ENCODE measurements around the gene FOLR2. TPM values are rescaled to one million over a fixed set of nuclear protein-coding genes. Genes with fewer than 3 reads are reported as not detected.

The FOLR2 gene
- total RNA-seq, 4 donors from 2014 or later, result 6.4 to 16.1 (median 8.6) TPM; not detected in 1

- Histone ChIP-seq H3K36me3 (peaks cover 0 to 18% (median 4%) of the 10 kb centered on the region in 4 donors), H3K4me3 (peak overlapping the region; percentile 86 to 95 (median 88)), H3K27ac (peak overlapping the region; percentile 98 to 100 (median 99)), H3K4me1 (peaks cover 5 to 27% (median 22%) of the 10 kb centered on the region in 4 donors), H3K9me3 (no peaks in the 10 kb centered on the region), H3K27me3 (no peaks in the 10 kb centered on the region)
- intact Hi-C loops (cut with DNase I; ENCODE audit: low total_unique reads), result no loop called here
- no peak for DNase-seq
- WGBS, 2 donors (ENCODE audit: low coverage in 1 of 2), result 9 to 33% methylated on average over 1 to 11 of the region's 11 CpGs
- in situ Hi-C loops (cut with MboI; ENCODE audit: low pct_ligation_motif_present in 1 of 4, low pct_unique_long_range_greater_than_20kb in 1 of 4, low sequenced_read_pairs in 3 of 4), result no loop called here
- TF ChIP-seq CTCF (IDR thresholded peaks at IDR 0.05) (no peak), POLR2AphosphoS5 (IDR thresholded peaks at IDR 0.05) (no peak), EP300 (IDR thresholded peaks at IDR 0.05; ENCODE audit: low read depth) (no peak), POLR2A (IDR thresholded peaks at IDR 0.05) (no peak)
Observed at GRCh38 chr11:72225411-72225951, 8.9 kb downstream of the FOLR2 start.

- 77% methylated on average over 5 of the region's 5 CpGs; no CpG with 5 or more reads in 1 of the 2 donors for WGBS, 2 donors (ENCODE audit: low coverage in 1 of 2)
- peaks cover 5 to 27% (median 22%) of the 10 kb centered on the region in 4 donors for H3K4me1 ChIP-seq
- intact Hi-C loops (cut with DNase I; ENCODE audit: low total_unique reads) (no loop called here), in situ Hi-C loops (cut with MboI; ENCODE audit: low pct_ligation_motif_present in 1 of 4, low pct_unique_long_range_greater_than_20kb in 1 of 4, low sequenced_read_pairs in 3 of 4) (no loop called here)
- no peak for DNase-seq
- peaks cover 0 to 31% (median 9%) of the 10 kb centered on the region in 4 donors for H3K36me3 ChIP-seq
- H3K27ac ChIP-seq, result no peak overlapping the region
- H3K27me3 ChIP-seq, result no peaks in the 10 kb centered on the region
- TF ChIP-seq POLR2A (IDR thresholded peaks at IDR 0.05) (no peak), CTCF (IDR thresholded peaks at IDR 0.05) (no peak), EP300 (IDR thresholded peaks at IDR 0.05; ENCODE audit: low read depth) (no peak), POLR2AphosphoS5 (IDR thresholded peaks at IDR 0.05) (no peak)
- H3K9me3 ChIP-seq, result no peaks in the 10 kb centered on the region
- no peak overlapping the region for H3K4me3 ChIP-seq
Observed at GRCh38 chr11:72226701-72227100, 10.1 kb downstream of the FOLR2 start.

GRCh38 chr11:72227316-72228228 lies 11.0 kb downstream of the FOLR2 start:
- no peak for DNase-seq
- H3K36me3 ChIP-seq, result peaks cover 0 to 37% (median 11%) of the 10 kb centered on the region in 4 donors

More at GRCh38 chr11:72227316-72228228, 11.0 kb downstream of the FOLR2 start:
- peaks cover under 1 to 21% (median 16%) of the 10 kb centered on the region in 4 donors for H3K4me1 ChIP-seq
- H3K4me3 ChIP-seq, result no peak overlapping the region
- TF ChIP-seq CTCF (IDR thresholded peaks at IDR 0.05), result no peak
- TF ChIP-seq EP300 (IDR thresholded peaks at IDR 0.05; ENCODE audit: low read depth), result no peak
- no peak for TF ChIP-seq POLR2A (IDR thresholded peaks at IDR 0.05)
- no peak for TF ChIP-seq POLR2AphosphoS5 (IDR thresholded peaks at IDR 0.05)
- no peak overlapping the region for H3K27ac ChIP-seq
- H3K27me3 ChIP-seq, result no peaks in the 10 kb centered on the region
- no peaks in the 10 kb centered on the region for H3K9me3 ChIP-seq
- 70 to 79% methylated on average over 1 to 14 of the region's 14 CpGs for WGBS, 2 donors (ENCODE audit: low coverage in 1 of 2)
- in situ Hi-C loops (cut with MboI; ENCODE audit: low pct_ligation_motif_present in 1 of 4, low pct_unique_long_range_greater_than_20kb in 1 of 4, low sequenced_read_pairs in 3 of 4) (no loop called here), intact Hi-C loops (cut with DNase I; ENCODE audit: low total_unique reads) (no loop called here)
